ENCODE data around the gene NT5C1B.

NT5C1B gene

DNA sequence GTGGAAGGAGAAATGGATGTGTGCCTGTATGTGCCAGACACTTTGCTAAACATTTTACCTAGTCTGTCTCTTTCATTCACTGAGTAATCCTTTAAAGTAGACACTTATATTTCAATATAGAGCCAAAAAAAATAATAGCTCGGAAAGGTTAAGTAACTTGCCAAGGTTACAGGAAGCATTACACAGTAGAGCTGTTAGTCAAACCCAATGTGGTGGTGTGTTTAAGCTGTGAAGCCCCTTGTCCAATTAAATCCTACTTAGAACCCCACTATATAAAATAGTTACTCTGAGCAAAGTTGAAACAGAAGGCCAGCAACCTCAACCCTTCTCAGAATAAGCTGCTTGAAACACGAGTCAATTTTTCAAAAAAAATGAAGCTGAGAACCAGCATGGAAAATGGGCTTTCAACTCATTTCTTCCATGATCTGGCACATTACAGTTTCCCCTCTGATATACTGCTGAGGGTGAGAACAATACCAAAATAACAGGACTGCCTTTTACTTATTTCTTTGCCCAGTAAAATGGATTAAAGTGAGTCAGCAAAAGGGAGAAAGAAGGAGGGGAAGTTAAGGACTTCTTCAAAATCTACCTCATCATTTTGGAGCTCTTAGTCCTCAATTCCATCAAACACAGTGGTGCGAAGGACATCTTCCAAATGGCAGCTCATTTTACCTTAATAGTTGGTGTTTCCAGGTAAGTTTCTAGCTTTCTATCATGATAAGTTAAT, 36.9 kb downstream of the NT5C1B start:
- Mint-ChIP-seq H3K9me3 (no peaks in the 10 kb centered on the region), H3K36me3 (ENCODE audit: low read depth) (peaks cover 29% of the 10 kb centered on the region), H3K4me3 (no peak overlapping the region), H3K4me1 (ENCODE audit: low read depth) (peaks cover 14% of the 10 kb centered on the region), H3K27me3 (ENCODE audit: low read depth) (no peaks in the 10 kb centered on the region), H3K27ac (no peak overlapping the region)
- no peak for DNase-seq (ENCODE audit: low spot score)

DNA sequence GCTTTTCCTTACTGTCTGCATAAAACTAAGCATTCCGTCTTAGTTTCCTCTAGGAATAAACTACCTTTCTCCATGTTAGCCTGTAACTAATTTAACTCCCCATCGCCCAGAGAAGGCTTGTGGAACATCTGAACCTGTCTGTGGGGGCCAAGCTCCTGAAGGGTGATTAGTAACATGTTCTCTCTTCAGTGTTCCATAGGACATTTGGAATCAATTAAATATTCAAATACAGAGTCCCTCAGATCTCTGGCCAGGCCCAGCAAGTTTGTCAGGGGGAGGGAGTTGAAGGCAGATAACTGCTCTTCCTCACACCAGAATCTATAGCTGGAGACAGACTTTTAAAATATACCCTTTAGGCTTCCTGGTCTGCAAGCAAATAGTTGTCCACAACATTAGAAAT, 37.7 kb downstream of the NT5C1B start:
- peaks cover 27% of the 10 kb centered on the region for H3K36me3 Mint-ChIP-seq (ENCODE audit: low read depth)
- no peak overlapping the region for H3K4me3 Mint-ChIP-seq
- no peak for DNase-seq (ENCODE audit: low spot score)
- H3K4me1 Mint-ChIP-seq (ENCODE audit: low read depth): peaks cover 17% of the 10 kb centered on the region
- no peaks in the 10 kb centered on the region for H3K27me3 Mint-ChIP-seq (ENCODE audit: low read depth)
- no peaks in the 10 kb centered on the region for H3K9me3 Mint-ChIP-seq
- H3K27ac Mint-ChIP-seq: no peak overlapping the region

DNA sequence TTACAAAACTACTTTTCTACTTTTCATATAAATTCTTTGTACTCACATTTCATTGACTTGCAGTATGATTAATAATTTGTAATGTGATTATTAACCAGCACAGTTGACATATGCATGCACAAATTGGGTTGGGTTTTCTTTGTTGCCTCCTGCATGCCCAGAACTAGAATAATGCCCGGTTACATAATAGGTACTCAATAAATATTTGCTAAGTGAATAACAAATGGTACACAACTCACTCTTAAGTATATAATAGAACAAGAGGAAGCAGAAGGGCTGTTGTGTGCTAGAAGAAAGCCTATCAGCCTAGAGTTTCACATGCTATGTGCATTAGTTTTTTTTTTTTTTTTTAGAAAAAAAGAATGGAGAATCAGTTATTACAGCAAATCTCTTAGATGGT, 38.2 kb downstream of the NT5C1B start:
- DNase-seq (ENCODE audit: low spot score): no peak
- Mint-ChIP-seq H3K4me1 (ENCODE audit: low read depth) (peaks cover 22% of the 10 kb centered on the region), H3K36me3 (ENCODE audit: low read depth) (peaks cover 26% of the 10 kb centered on the region), H3K27me3 (ENCODE audit: low read depth) (no peaks in the 10 kb centered on the region), H3K4me3 (no peak overlapping the region), H3K27ac (no peak overlapping the region), H3K9me3 (no peaks in the 10 kb centered on the region)

DNA sequence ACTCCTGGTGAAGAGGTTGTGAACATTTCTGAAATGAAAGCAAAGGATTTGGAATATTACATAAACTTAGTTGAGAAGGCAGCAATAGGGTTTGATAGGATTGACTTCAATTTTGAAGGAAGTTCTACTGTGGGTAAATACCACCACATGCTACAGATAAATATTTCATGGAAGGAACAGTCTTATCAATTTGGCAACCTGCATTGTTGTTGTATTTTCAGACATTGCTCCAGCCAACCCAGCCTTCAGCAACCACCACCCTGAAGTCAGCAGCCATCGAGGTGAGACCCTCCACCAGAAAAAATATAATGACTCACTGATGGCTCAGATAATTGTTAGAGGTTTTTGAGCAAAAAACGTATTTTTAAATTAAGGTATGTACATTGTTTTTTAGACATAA, 38.9 kb downstream of the NT5C1B start:
- Mint-ChIP-seq H3K4me1 (ENCODE audit: low read depth) (peaks cover 24% of the 10 kb centered on the region), H3K27me3 (ENCODE audit: low read depth) (no peaks in the 10 kb centered on the region), H3K27ac (no peak overlapping the region), H3K36me3 (ENCODE audit: low read depth) (peaks cover 24% of the 10 kb centered on the region), H3K9me3 (peaks cover under 1% of the 10 kb centered on the region), H3K4me3 (no peak overlapping the region)
- no peak for DNase-seq (ENCODE audit: low spot score)

DNA sequence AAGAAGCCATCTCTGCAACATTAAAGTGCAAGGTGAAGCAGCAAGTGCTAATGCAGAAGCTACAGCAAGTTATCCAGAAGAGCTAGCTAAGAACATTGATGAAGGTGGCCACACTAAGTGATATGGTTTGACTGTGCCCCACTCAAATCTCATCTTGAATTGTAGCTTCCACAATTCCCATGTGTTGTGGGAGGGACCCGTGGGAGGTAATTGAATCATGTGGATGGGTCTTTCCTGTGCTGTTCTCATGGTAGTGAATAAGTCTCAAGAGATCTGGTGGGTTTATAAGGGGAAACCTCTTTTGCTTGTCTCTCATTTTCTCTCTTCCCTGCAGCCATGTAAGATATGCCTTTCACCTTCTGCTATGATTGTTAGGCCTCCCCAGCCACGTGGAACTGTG, 40.3 kb downstream of the NT5C1B start:
- H3K4me1 Mint-ChIP-seq (ENCODE audit: low read depth): peaks cover 30% of the 10 kb centered on the region
- no peak overlapping the region for H3K4me3 Mint-ChIP-seq
- H3K27me3 Mint-ChIP-seq (ENCODE audit: low read depth): peaks cover 2% of the 10 kb centered on the region
- no peak overlapping the region for H3K27ac Mint-ChIP-seq
- peaks cover 15% of the 10 kb centered on the region for H3K36me3 Mint-ChIP-seq (ENCODE audit: low read depth)
- no peak for DNase-seq (ENCODE audit: low spot score)
- H3K9me3 Mint-ChIP-seq: peaks cover 3% of the 10 kb centered on the region

DNA sequence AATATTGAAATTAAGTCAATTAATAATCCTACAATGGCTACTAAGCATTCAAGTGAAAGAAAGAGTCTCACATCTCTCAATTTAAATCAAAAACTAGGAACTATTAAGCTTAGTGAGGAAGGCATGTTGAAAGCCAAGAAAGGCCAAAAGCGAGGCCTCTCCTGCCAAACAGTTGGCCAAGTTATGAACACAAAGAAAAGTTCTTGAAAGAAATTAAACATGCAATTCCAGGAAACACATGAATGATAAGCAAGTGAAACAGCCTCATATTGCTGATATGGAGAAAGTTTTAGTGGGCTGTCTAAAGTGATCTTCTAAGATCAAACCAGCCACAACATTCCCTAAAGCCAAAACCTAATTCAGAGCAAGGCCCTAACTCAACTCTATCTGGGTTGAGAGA, 40.7 kb downstream of the NT5C1B start:
- Mint-ChIP-seq H3K4me3 (no peak overlapping the region), H3K27me3 (ENCODE audit: low read depth) (peaks cover 2% of the 10 kb centered on the region), H3K36me3 (ENCODE audit: low read depth) (peaks cover 13% of the 10 kb centered on the region), H3K4me1 (ENCODE audit: low read depth) (peaks cover 28% of the 10 kb centered on the region), H3K9me3 (peaks cover 3% of the 10 kb centered on the region), H3K27ac (no peak overlapping the region)
- no peak for DNase-seq (ENCODE audit: low spot score)

DNA sequence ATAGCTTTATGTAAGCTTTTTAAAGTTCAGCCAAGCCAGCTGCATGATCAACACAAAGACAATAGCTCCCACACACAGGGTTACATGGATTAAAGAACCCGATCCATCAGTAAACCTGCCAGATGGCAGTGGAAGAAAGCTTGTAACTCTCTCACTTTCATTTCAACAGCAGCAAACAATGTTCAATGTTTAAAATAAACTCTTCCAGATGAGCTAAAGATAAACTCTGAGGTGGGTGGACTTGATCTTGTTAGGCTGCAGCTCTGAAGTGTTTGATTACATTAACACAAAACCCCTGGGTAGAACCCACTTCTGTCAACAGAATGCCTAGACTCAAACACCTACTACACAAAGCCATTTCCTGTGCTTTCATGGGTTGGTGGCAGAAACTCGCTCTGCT, 42.8 kb downstream of the NT5C1B start:
- H3K4me1 Mint-ChIP-seq (ENCODE audit: low read depth): peaks cover 24% of the 10 kb centered on the region
- no peak overlapping the region for H3K27ac Mint-ChIP-seq

DNA sequence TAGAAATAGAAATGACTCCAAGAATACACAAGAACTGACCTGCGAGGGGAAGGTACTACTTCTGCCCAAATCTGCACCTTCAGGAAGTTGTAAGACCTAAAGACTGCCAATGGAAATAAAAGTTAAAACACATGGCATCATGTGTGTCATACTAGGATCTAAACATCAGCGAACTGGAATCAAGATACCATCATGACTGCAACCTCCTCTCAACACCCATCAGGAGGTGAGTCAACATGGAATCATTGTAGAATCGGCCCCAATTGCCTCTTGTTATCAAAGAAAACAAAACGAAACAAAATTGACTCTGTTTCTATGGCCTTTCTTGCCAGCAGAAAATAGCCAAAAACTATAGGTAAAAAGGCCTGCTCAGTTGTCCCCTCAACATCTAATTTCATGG, 44.0 kb downstream of the NT5C1B start:
- no peak overlapping the region for H3K27ac Mint-ChIP-seq
- DNase-seq (ENCODE audit: low spot score): peak; percentile 29
- peak overlapping the region; percentile 24 for H3K4me3 Mint-ChIP-seq
- peaks cover 30% of the 10 kb centered on the region for H3K4me1 Mint-ChIP-seq (ENCODE audit: low read depth)
- peaks cover 11% of the 10 kb centered on the region for H3K36me3 Mint-ChIP-seq (ENCODE audit: low read depth)
- H3K27me3 Mint-ChIP-seq (ENCODE audit: low read depth): peaks cover 2% of the 10 kb centered on the region
- H3K9me3 Mint-ChIP-seq: peaks cover 8% of the 10 kb centered on the region

More for the DNA sequence above, 42.8 kb downstream of the NT5C1B start:
- H3K36me3 Mint-ChIP-seq (ENCODE audit: low read depth): peaks cover 11% of the 10 kb centered on the region
- no peak for DNase-seq (ENCODE audit: low spot score)
- H3K9me3 Mint-ChIP-seq: peaks cover 3% of the 10 kb centered on the region
- H3K27me3 Mint-ChIP-seq (ENCODE audit: low read depth): peaks cover 2% of the 10 kb centered on the region
- peak overlapping the region; percentile 46 for H3K4me3 Mint-ChIP-seq

DNA sequence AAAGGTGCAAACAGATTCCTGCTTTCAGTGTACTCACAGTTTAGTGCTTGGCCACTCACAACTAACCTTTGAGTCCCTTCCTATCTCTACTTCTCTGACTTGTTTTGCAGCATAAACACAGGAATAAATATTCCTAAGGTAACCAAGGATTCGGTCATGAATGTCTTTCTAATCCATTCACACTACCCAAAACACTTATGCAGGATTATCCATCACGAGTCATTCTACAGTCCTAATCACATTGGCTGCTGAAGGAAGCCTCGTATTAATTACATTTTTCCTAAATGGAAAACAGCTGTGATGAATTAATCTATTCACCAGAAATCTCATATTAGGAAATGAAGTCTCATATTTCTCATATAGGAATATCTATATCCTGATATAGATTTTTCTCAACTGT, 45.2 kb downstream of the NT5C1B start:
- Mint-ChIP-seq H3K27ac (no peak overlapping the region), H3K36me3 (ENCODE audit: low read depth) (peaks cover 7% of the 10 kb centered on the region), H3K9me3 (peaks cover 8% of the 10 kb centered on the region), H3K27me3 (ENCODE audit: low read depth) (peaks cover 2% of the 10 kb centered on the region), H3K4me1 (ENCODE audit: low read depth) (peaks cover 28% of the 10 kb centered on the region), H3K4me3 (no peak overlapping the region)
- DNase-seq (ENCODE audit: low spot score): no peak

DNA sequence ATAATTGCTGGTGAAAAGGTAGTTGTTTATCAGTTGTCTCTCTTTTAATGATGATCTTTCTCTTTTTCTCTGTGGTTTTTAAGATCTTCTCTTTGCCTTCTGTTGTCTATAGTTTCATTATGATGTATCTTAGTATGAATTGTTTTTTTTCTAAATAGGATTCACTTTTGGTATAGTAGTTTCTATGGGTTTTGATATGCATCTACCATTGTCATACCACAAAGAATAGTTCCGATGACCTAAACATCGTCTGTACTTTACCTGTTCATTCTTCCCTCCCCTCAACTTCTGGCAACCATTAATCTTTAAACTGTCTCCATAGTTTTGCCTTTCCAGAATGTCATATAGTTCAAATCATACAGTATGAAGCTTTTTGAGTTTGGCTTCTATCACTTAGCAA, 48.5 kb downstream of the NT5C1B start:
- H3K27me3 Mint-ChIP-seq (ENCODE audit: low read depth): peaks cover 4% of the 10 kb centered on the region
- H3K4me3 Mint-ChIP-seq: no peak overlapping the region
- H3K4me1 Mint-ChIP-seq (ENCODE audit: low read depth): peaks cover 12% of the 10 kb centered on the region
- H3K9me3 Mint-ChIP-seq: peaks cover 8% of the 10 kb centered on the region
- no peak overlapping the region for H3K27ac Mint-ChIP-seq
- H3K36me3 Mint-ChIP-seq (ENCODE audit: low read depth): peaks cover 3% of the 10 kb centered on the region
- no peak for DNase-seq (ENCODE audit: low spot score)

DNA sequence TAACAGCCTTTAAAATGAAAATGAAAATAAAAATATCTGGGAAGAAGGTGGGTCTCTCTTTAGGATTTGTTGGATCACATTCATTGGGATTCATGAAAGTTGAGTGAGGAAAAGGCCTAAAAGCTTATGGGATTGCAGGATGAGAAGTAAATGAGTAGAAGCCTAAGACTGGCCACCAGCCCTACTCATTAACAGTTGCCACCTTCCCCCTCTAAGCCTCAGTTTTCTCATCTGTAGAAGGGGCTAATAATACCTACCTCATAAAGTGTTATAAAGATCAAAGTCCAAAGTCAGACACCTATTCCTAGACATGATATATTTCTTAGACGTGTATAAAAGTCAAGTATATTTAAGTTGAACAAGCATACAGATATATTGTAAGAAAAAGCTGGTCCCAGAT, 52.7 kb downstream of the NT5C1B start:
- H3K4me3 Mint-ChIP-seq: no peak overlapping the region
- H3K27me3 Mint-ChIP-seq (ENCODE audit: low read depth): peaks cover 4% of the 10 kb centered on the region
- H3K36me3 Mint-ChIP-seq (ENCODE audit: low read depth): peaks cover under 1% of the 10 kb centered on the region
- no peak for DNase-seq (ENCODE audit: low spot score)
- H3K9me3 Mint-ChIP-seq: peaks cover 5% of the 10 kb centered on the region
- peaks cover 7% of the 10 kb centered on the region for H3K4me1 Mint-ChIP-seq (ENCODE audit: low read depth)
- no peak overlapping the region for H3K27ac Mint-ChIP-seq

DNA sequence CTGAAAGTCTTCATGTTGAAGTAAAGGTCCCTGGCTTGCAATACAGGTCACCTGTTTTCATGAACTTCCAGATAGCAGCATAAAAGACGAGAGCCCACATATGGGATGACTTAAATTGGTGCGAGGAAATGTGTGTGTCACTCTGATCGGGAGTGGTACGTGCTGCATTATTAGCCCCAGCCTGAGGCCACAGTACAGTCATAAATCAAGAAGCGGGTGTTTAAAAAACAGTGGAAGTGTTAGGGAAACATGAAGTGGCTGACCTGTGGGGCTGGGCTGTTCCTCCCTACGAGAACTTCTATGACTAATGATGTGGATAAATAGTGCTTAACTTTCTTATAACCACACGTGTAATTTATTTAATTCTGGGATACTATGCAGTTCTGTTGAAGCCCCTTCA, 53.3 kb downstream of the NT5C1B start:
- H3K36me3 Mint-ChIP-seq (ENCODE audit: low read depth): no peaks in the 10 kb centered on the region
- no peak for DNase-seq (ENCODE audit: low spot score)
- H3K9me3 Mint-ChIP-seq: peaks cover 5% of the 10 kb centered on the region

DNA sequence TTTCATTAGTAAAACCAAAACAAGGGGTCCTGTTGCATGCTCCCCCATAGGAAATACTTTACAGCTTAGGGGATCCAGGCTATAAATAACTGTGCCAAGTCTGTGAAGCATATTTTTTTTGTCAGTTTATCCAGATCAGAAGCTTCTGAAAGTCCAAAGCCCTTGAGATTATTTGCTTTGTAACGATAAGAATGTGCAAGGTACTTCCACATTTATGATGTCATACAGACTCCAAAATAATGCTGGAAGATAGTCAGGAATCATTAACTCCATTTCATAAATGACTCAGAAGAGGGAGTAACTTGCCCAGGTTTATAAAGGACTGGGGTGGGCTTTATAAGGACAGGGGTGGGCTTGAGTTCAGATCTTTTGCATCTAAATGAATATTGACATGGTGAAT, 58.2 kb downstream of the NT5C1B start:
- no peaks in the 10 kb centered on the region for H3K9me3 Mint-ChIP-seq
- DNase-seq (ENCODE audit: low spot score): no peak
- no peaks in the 10 kb centered on the region for H3K36me3 Mint-ChIP-seq (ENCODE audit: low read depth)
- H3K4me1 Mint-ChIP-seq (ENCODE audit: low read depth): no peaks in the 10 kb centered on the region
- no peak overlapping the region for H3K27ac Mint-ChIP-seq
- H3K27me3 Mint-ChIP-seq (ENCODE audit: low read depth): peaks cover 5% of the 10 kb centered on the region
- H3K4me3 Mint-ChIP-seq: no peak overlapping the region

More for the DNA sequence above, 53.3 kb downstream of the NT5C1B start:
- H3K4me3 Mint-ChIP-seq: no peak overlapping the region
- peaks cover 4% of the 10 kb centered on the region for H3K27me3 Mint-ChIP-seq (ENCODE audit: low read depth)
- no peak overlapping the region for H3K27ac Mint-ChIP-seq
- peaks cover 4% of the 10 kb centered on the region for H3K4me1 Mint-ChIP-seq (ENCODE audit: low read depth)

DNA sequence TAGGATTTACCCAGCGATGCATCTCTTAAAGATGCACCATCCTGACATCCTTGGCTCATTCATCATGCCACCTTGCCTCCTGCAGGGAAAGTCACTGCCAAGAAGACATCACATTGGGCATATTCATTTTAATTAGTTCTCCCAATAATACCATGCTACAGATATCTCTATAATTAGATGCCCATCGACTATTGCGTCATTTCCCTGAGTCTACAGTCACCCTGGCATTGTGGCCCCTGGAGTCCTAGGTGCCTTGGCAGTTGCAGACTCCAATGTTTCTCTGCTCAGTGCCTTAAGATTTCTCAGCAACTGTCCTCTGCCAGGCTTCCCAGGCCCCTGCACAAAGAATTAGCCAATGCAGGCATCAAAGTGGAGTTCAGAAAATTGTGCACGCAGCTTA, 61.5 kb downstream of the NT5C1B start:
- Mint-ChIP-seq H3K36me3 (ENCODE audit: low read depth) (no peaks in the 10 kb centered on the region), H3K9me3 (no peaks in the 10 kb centered on the region), H3K27ac (no peak overlapping the region), H3K4me3 (no peak overlapping the region), H3K4me1 (ENCODE audit: low read depth) (no peaks in the 10 kb centered on the region), H3K27me3 (ENCODE audit: low read depth) (peaks cover 3% of the 10 kb centered on the region)
- no peak for DNase-seq (ENCODE audit: low spot score)

DNA sequence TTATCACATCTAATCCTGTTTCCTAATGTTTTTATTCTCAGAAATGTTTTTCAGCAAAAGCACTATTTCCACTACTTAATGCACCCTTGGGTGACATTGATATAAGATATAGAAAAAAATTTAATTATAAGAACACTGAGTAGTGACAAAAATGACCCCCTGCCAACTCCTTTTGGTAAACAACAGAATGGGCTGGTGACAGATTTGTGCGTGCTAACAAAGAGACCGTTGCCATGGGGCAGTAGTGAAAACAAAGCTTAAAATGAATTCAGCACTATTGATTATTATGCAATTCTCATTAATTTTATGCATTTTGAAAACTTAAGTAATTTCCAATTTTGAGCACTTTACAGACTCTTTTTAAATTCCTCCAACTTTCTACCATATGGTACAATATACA, 62.0 kb downstream of the NT5C1B start:
- Mint-ChIP-seq H3K4me3 (no peak overlapping the region), H3K27me3 (ENCODE audit: low read depth) (peaks cover 3% of the 10 kb centered on the region), H3K9me3 (no peaks in the 10 kb centered on the region), H3K36me3 (ENCODE audit: low read depth) (no peaks in the 10 kb centered on the region), H3K4me1 (ENCODE audit: low read depth) (no peaks in the 10 kb centered on the region), H3K27ac (no peak overlapping the region)
- DNase-seq (ENCODE audit: low spot score): no peak
